Measurements from ENCODE around the gene FAXDC2.

FAXDC2 gene, protein sequence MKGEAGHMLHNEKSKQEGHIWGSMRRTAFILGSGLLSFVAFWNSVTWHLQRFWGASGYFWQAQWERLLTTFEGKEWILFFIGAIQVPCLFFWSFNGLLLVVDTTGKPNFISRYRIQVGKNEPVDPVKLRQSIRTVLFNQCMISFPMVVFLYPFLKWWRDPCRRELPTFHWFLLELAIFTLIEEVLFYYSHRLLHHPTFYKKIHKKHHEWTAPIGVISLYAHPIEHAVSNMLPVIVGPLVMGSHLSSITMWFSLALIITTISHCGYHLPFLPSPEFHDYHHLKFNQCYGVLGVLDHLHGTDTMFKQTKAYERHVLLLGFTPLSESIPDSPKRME

GRCh38 chr5:154850255-154851062 lies at the start of gene FAXDC2:
Gene FAXDC2 (minus strand): TSS chr5:154850603. CDS start chr5:154838178, 12,425 bp downstream.
- H3K27ac ChIP-seq = peak within 1 kb of the TSS; percentile 80
- ChIA-PET POLR2A (ENCODE audit: low non-redundant PET) (no interaction called here), CTCF (no interaction called here)

DNA sequence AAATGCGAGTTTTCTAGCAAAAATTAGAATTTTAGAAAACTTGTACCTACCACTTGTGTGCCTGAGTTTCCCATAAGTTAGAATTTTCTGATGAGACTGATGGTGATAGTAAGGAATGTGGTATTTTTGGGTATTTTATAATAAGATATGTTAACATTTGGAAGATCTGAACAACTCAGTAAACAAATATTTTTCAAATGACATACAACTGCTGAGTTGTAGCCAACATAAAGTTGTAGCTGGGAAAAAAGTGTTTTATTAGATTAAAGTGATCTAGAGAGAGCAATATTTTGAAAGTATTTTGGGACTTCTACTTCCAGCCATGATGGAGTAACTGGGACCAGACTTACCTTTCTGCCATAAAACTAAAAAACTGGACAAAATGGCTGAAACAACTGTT lies 49.7 kb upstream of the FAXDC2 start:
- DNase-seq (ENCODE audit: low spot score) = no peak
- no peak overlapping the region for H3K27ac ChIP-seq
- ChIA-PET POLR2A (ENCODE audit: low non-redundant PET) (no interaction called here), CTCF (no interaction called here)
- TF ChIP-seq, protein P1, sequence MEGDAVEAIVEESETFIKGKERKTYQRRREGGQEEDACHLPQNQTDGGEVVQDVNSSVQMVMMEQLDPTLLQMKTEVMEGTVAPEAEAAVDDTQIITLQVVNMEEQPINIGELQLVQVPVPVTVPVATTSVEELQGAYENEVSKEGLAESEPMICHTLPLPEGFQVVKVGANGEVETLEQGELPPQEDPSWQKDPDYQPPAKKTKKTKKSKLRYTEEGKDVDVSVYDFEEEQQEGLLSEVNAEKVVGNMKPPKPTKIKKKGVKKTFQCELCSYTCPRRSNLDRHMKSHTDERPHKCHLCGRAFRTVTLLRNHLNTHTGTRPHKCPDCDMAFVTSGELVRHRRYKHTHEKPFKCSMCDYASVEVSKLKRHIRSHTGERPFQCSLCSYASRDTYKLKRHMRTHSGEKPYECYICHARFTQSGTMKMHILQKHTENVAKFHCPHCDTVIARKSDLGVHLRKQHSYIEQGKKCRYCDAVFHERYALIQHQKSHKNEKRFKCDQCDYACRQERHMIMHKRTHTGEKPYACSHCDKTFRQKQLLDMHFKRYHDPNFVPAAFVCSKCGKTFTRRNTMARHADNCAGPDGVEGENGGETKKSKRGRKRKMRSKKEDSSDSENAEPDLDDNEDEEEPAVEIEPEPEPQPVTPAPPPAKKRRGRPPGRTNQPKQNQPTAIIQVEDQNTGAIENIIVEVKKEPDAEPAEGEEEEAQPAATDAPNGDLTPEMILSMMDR (conservative IDR thresholded peaks at IDR 0.05; ENCODE audit: low read depth) = no peak

More at GRCh38 chr5:154850255-154851062, at the start of gene FAXDC2:
- TF ChIP-seq, protein P1 (conservative IDR thresholded peaks at IDR 0.05; ENCODE audit: low read depth) = no peak
- DNase-seq (ENCODE audit: low spot score) = peak; percentile 61

DNA sequence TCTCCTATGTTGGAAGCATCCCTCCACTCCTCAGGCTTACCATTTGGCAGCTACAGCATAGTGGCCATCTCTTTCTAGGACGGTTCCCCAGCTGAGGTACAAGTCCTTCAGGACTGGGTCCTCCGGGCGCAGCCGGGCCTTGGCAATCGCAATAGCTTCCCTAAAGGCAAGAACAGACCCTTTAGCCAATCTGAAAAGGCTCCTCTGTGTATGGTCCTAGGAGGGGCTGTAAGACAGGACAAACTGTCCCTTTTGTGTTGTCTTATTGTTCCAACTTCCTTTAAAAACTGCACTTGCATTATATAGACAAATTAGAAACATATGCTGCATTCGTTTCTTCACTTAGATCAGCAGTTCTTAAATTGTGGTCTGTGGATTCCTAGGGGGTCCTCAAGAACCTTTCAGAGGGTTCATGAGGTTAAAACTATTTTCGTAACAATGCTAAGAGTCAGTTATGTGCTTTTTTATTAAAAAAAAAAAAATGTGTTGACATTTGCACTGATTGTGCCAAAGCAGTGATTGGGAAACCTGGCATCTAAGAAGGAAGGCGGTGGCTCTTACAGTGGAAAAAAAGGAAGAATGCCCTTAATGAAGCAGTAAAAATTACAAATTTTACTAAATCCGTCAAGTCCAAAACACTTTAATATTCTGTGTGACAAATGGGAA lies 48.9 kb upstream of the FAXDC2 start:
- ChIA-PET CTCF (no interaction called here), POLR2A (ENCODE audit: low non-redundant PET) (no interaction called here)
- TF ChIP-seq, protein P1 (conservative IDR thresholded peaks at IDR 0.05; ENCODE audit: low read depth) = no peak
- no peak overlapping the region for H3K27ac ChIP-seq
- DNase-seq (ENCODE audit: low spot score) = no peak

- no peak overlapping the region for H3K27ac ChIP-seq
- ChIA-PET CTCF (no interaction called here), POLR2A (ENCODE audit: low non-redundant PET) (no interaction called here)
- DNase-seq (ENCODE audit: low spot score) = no peak
- TF ChIP-seq, protein P1 (conservative IDR thresholded peaks at IDR 0.05; ENCODE audit: low read depth) = no peak
Measured at GRCh38 chr5:154898210-154898609, 47.8 kb upstream of the FAXDC2 start.

- TF ChIP-seq, protein P1 (conservative IDR thresholded peaks at IDR 0.05; ENCODE audit: low read depth) = no peak
- no peak for DNase-seq (ENCODE audit: low spot score)
- H3K27ac ChIP-seq = no peak overlapping the region
- ChIA-PET CTCF (interaction anchor here (0.6 kb wide), 1 partner anchor 273 kb away, joined by 3 read pairs; no protein-coding TSS in a partner anchor), POLR2A (ENCODE audit: low non-redundant PET) (no interaction called here)
Measured at GRCh38 chr5:154896562-154897165, 46.3 kb upstream of the FAXDC2 start.

Data from RWPE1 (cell line).